Epithelial cell of proximal tubule (primary cell): Measurements from ENCODE around the gene B4GALT1. TPM values are rescaled to one million over a fixed set of nuclear protein-coding genes. Genes with fewer than 3 reads are reported as not detected.

Experiments
- DNase-seq: peaks from one replicate; pipeline ENCODE4 v3.0.0-alpha.2; 2011; ENCODE audit warnings: low read depth
- H3K4me3 ChIP-seq: 2 replicates; pipeline ENCODE4 v1.5.1; 2011; ENCODE audit warnings: low read depth, mild to moderate bottlenecking, low read length
- CTCF ChIP-seq: conservative IDR thresholded peaks from 2 replicates; pipeline ENCODE4 v1.5.1; 2012; ENCODE audit warnings: low read depth, mild to moderate bottlenecking, low read length
- total RNA-seq: library from RNA; depleted of rRNA; stranded (reverse); fragments of >200 nt; gene quantifications from 2 replicates; pipeline ENCODE4 v1.2.3, GENCODE V29; 2015

B4GALT1 gene
- total RNA-seq, 1 donor from 2014 or later = 60.7 TPM

DNA sequence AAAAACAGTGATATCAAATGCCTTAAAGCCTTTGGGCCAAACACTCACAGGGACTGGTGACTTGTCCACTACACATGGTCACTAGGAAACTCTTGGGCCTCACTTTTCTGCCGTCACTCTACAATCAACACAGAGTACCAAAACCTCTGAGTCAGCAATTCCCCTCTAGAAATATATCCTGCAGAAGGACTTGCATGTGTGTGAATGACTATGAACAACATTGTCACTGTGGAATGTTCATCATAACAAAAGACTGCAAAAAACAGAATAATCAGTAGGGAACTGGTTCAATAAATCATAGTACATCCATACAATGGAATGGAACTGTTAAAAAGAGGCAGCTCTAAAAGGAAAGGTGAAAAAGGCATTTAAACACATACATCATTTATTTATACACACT lies 46.5 kb downstream of the B4GALT1 start:
- no peak for TF ChIP-seq CTCF
- no peak overlapping the region for H3K4me3 ChIP-seq
- no peak for DNase-seq

- DNase-seq = no peak
- H3K4me3 ChIP-seq = no peak overlapping the region
- no peak for TF ChIP-seq CTCF
Observed at GRCh38 chr9:33117796-33118195, 49.3 kb downstream of the B4GALT1 start.

GRCh38 chr9:33117306-33117705 lies 49.8 kb downstream of the B4GALT1 start:
- DNase-seq = no peak
- TF ChIP-seq CTCF = no peak
- no peak overlapping the region for H3K4me3 ChIP-seq

DNA sequence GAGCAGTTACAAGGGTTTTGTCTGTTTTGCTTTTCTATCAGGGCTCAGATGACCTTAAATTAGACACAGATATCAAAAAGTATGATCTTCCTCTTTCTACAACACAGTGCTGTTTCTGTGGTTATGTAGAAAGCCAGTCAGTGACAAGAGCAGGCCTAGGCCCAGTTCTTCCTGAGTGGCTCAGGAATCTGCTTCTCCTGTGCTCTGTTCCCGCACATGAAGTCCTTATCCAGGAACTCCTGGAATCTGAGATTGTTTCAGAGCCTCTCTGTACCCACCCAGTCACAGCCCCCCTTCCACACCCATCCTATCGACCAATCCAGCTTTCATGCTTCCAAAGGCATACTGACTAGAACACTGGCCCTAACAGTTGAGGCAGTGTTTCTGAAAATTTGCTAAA lies 50.3 kb downstream of the B4GALT1 start:
- no peak for DNase-seq
- no peak overlapping the region for H3K4me3 ChIP-seq
- TF ChIP-seq CTCF = no peak

DNA sequence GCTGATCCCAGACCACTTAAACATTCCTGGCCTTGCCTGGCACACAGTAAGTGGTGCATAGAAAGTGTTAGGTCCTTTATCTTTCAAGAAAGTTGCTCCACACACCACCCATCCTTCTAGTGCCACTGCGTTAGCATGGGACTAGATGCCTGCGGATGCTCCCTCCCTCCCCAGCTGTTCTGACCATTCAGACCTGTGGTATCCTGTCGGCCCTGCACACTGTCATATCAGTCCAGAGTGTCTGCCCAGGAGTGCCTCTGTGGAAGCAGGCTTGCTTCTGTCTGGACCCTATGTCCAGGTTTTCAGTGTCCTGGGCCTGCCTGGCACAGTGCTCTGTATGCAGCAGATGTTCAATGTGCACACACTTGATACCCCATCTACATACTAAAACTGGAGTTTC lies 52.4 kb downstream of the B4GALT1 start:
- no peak overlapping the region for H3K4me3 ChIP-seq
- TF ChIP-seq CTCF = no peak
- no peak for DNase-seq

DNA sequence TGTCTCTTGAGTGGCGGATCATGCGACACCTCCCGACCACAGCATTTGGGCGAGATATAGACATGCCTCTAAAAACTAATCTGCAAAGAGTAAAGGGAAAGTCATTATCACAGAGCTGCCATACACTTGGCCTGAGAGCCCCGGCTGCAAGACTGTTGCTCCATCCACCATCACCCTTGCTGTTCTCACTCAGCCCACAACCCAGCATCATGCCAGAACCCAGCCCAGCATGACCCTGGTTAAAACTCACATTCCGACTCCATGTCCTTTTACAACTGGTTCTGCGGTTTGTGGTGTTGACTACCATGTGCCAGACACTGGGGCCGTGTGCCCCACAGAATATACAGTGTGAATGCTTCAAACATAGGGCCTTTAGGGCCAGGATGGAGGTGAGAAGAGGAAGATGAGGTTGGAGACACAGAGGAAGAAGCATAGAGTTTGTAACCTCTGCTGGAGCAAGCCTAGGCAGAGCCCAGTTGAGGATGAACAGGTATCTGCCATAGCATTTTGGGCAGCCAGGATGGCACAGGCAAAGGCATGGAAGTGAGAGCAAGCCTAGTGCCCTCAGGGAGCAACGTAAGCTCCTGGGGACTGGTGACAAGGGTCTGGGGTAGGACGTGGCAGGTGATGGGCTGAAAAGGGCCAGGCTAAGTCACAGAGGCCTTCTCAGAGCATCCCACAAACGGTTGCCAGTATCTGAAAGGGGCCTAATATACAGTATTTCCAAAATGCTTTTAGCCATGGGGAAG lies 53.2 kb downstream of the B4GALT1 start:
- no peak for TF ChIP-seq CTCF
- DNase-seq = no peak
- H3K4me3 ChIP-seq = no peak overlapping the region

GRCh38 chr9:33112094-33112493 lies 55.0 kb downstream of the B4GALT1 start:
- no peak for DNase-seq
- TF ChIP-seq CTCF = no peak
- no peak overlapping the region for H3K4me3 ChIP-seq
